GM12864 (cell line): ENCODE results near the gene BTBD9.

Experiments
- DNase-seq: peaks from one replicate; pipeline ENCODE4 v3.0.0-alpha.2; 2011; ENCODE audit warnings: low read depth
- H3K4me3 ChIP-seq: 2 replicates; pipeline ENCODE4 v1.5.1; 2011; ENCODE audit warnings: mild to moderate bottlenecking, low read depth, low read length, control low read depth
- CTCF ChIP-seq: IDR thresholded peaks from 2 replicates; pipeline ENCODE4 v1.5.1; 2011; ENCODE audit warnings: low read depth, mild to moderate bottlenecking, moderate library complexity, low read length, control low read depth, inconsistent platforms; ENCODE audit errors: missing control alignments

Gene BTBD9

GRCh38 chr6:38151580-38152500, 487.9 kb downstream of the BTBD9 start:
- no peak overlapping the region for H3K4me3 ChIP-seq
- TF ChIP-seq CTCF = no peak
- no peak for DNase-seq

- no peak for TF ChIP-seq CTCF
- no peak overlapping the region for H3K4me3 ChIP-seq
- DNase-seq = no peak
These were observed 488.9 kb downstream of the BTBD9 start for GRCh38 chr6:38150681-38151296.

- DNase-seq = no peak
- TF ChIP-seq CTCF = no peak
- no peak overlapping the region for H3K4me3 ChIP-seq
These were observed 489.7 kb downstream of the BTBD9 start for GRCh38 chr6:38150021-38150420.

- no peak for TF ChIP-seq CTCF
- DNase-seq = no peak
These were observed 490.2 kb downstream of the BTBD9 start for GRCh38 chr6:38149531-38149930.

GRCh38 chr6:38148606-38149005, 491.1 kb downstream of the BTBD9 start:
- no peak for DNase-seq
- TF ChIP-seq CTCF = no peak
- no peak overlapping the region for H3K4me3 ChIP-seq

More at GRCh38 chr6:38149531-38149930, 490.2 kb downstream of the BTBD9 start:
- H3K4me3 ChIP-seq = no peak overlapping the region

GRCh38 chr6:38146734-38147027, 493.0 kb downstream of the BTBD9 start:
- no peak for DNase-seq
- no peak for TF ChIP-seq CTCF
- H3K4me3 ChIP-seq = no peak overlapping the region
